GM23338 (cell line): Measurements from ENCODE around the gene EGLN3. TPM values are rescaled to one million over a fixed set of nuclear protein-coding genes. Genes with fewer than 3 reads are reported as not detected.

Experiments
- ATAC-seq: fragments of 200-7000 bp; cut with Tn5 transposase; 3 replicates; pipeline ENCODE4 v1.9.1; 2020
- DNase-seq: peaks from one replicate; pipeline ENCODE4 v3.0.0-alpha.2; 2015; ENCODE audit warnings: low spot score
- H2AFZ ChIP-seq: fragments of 200-600 bp; sonication (generic); 2 replicates; pipeline ENCODE4 v1.8.0; 2016; ENCODE audit warnings: antibody characterized with exemption, mild to moderate bottlenecking, moderate library complexity
- H3F3A ChIP-seq: fragments of 200-600 bp; sonication (generic); replicated peaks from 2 replicates; pipeline ENCODE4 v1.8.0; 2017; ENCODE audit warnings: antibody characterized with exemption, mixed run types, low read depth
- H3K27ac ChIP-seq: fragments of 200-600 bp; sonication (generic); 2 replicates; pipeline ENCODE4 v1.6.1; 2016; ENCODE audit warnings: low read depth
- H3K27me3 ChIP-seq: fragments of 200-600 bp; sonication (generic); 2 replicates; pipeline ENCODE4 v1.8.0; 2016; ENCODE audit warnings: mild to moderate bottlenecking, mixed run types, moderate library complexity; ENCODE audit not compliant: insufficient read depth
- H3K36me3 ChIP-seq: fragments of 200-600 bp; sonication (generic); 2 replicates; pipeline ENCODE4 v1.8.0; 2016; ENCODE audit warnings: mild to moderate bottlenecking; ENCODE audit not compliant: insufficient read depth
- H3K4me1 ChIP-seq: fragments of 200-600 bp; sonication (generic); 2 replicates; pipeline ENCODE4 v1.8.0; 2016; ENCODE audit warnings: mild to moderate bottlenecking, moderate library complexity; ENCODE audit not compliant: insufficient read depth
- H3K4me2 ChIP-seq: fragments of 200-600 bp; sonication (generic); 2 replicates; pipeline ENCODE4 v1.7.1; 2017; ENCODE audit warnings: mixed run types
- H3K4me3 ChIP-seq: fragments of 200-600 bp; sonication (generic); 2 replicates; pipeline ENCODE4 v1.6.1; 2016; ENCODE audit warnings: mixed run types
- H3K79me2 ChIP-seq: fragments of 200-600 bp; sonication (generic); replicated peaks from 2 replicates; pipeline ENCODE4 v1.8.0; 2017; ENCODE audit warnings: mild to moderate bottlenecking; ENCODE audit not compliant: insufficient read depth
- H3K9me2 ChIP-seq: fragments of 200-600 bp; sonication (generic); 2 replicates; pipeline ENCODE4 v1.8.0; 2017; ENCODE audit not compliant: insufficient read depth
- H4K20me1 ChIP-seq: fragments of 200-600 bp; sonication (generic); replicated peaks from 2 replicates; pipeline ENCODE4 v1.8.0; 2017; ENCODE audit warnings: mild to moderate bottlenecking; ENCODE audit not compliant: insufficient read depth
- H3K27ac Mint-ChIP-seq: 2 replicates; pipeline ENCODE4 v1.8.0; 2020; ENCODE audit warnings: inconsistent platforms, mild to moderate bottlenecking, moderate library complexity, mixed read lengths
- H3K27me3 Mint-ChIP-seq: 3 replicates; pipeline ENCODE4 v1.8.0; 2022; ENCODE audit warnings: low read depth, mild to moderate bottlenecking, moderate library complexity, mixed read lengths, inconsistent platforms; ENCODE audit not compliant: insufficient read depth, poor library complexity
- H3K36me3 Mint-ChIP-seq: 3 replicates; pipeline ENCODE4 v1.8.0; 2021; ENCODE audit warnings: low read depth, mild to moderate bottlenecking, inconsistent platforms, moderate library complexity, mixed read lengths
- H3K4me1 Mint-ChIP-seq: 3 replicates; pipeline ENCODE4 v1.8.0; 2020; ENCODE audit warnings: mild to moderate bottlenecking, inconsistent platforms, mixed read lengths
- H3K4me3 Mint-ChIP-seq: 3 replicates; pipeline ENCODE4 v1.8.0; 2021; ENCODE audit warnings: moderate library complexity, mild to moderate bottlenecking, inconsistent platforms, mixed read lengths
- H3K9me3 Mint-ChIP-seq: 3 replicates; pipeline ENCODE4 v1.8.0; 2020; ENCODE audit warnings: moderate library complexity, mild to moderate bottlenecking, inconsistent platforms, mixed read lengths
- CREB1 ChIP-seq: fragments of 250-450 bp; sonication (Bioruptor Pico); IDR thresholded peaks from 2 replicates; pipeline ENCODE4 v1.5.0; 2020; ENCODE audit warnings: low read depth, mild to moderate bottlenecking, moderate library complexity
- CTCF ChIP-seq, 2 experiments: fragments of 200-600 bp in 1 of 2; sonication (generic) in 1 of 2; conservative IDR thresholded peaks; 2 replicates each; pipeline versions ENCODE4 v1.5.1 to v1.6.1; 2016 to 2017; ENCODE audit warnings: antibody characterized with exemption in 2 of 2, low read depth in 2 of 2, mild to moderate bottlenecking in 2 of 2, moderate library complexity in 1 of 2
- ETS1 ChIP-seq: IDR thresholded peaks from 2 replicates; pipeline ENCODE4 v1.6.1; 2016; ENCODE audit warnings: antibody characterized with exemption
- EZH2 ChIP-seq: fragments of 200-600 bp; sonication (generic); IDR thresholded peaks from one replicate; pipeline ENCODE4 v1.8.0; 2017; ENCODE audit warnings: antibody characterized with exemption, mild to moderate bottlenecking, low read depth; ENCODE audit not compliant: unreplicated experiment
- EZH2phosphoT487 ChIP-seq: fragments of 200-600 bp; sonication (generic); IDR thresholded peaks from one replicate; pipeline ENCODE4 v1.8.1; 2018; ENCODE audit warnings: antibody characterized with exemption; ENCODE audit not compliant: unreplicated experiment
- JUNB ChIP-seq: IDR thresholded peaks from one replicate; pipeline ENCODE4 v1.6.1; 2016; ENCODE audit warnings: antibody characterized with exemption; ENCODE audit not compliant: unreplicated experiment
- NANOG ChIP-seq: IDR thresholded peaks from 2 replicates; pipeline ENCODE4 v1.6.1; 2016; ENCODE audit warnings: antibody characterized with exemption, borderline replicate concordance
- POLR2AphosphoS5 ChIP-seq: IDR thresholded peaks from 2 replicates; pipeline ENCODE4 v1.6.1; 2016; ENCODE audit warnings: antibody characterized with exemption, low read depth
- REST ChIP-seq: IDR thresholded peaks from one replicate; pipeline ENCODE4 v1.6.1; 2018; ENCODE audit warnings: antibody characterized with exemption; ENCODE audit not compliant: unreplicated experiment
- STAT1 ChIP-seq: IDR thresholded peaks from one replicate; pipeline ENCODE4 v1.6.1; 2016; ENCODE audit warnings: antibody characterized with exemption; ENCODE audit not compliant: unreplicated experiment
- ZNF114 ChIP-seq: fragments of 250-450 bp; sonication (Bioruptor Pico); IDR thresholded peaks from 2 replicates; pipeline ENCODE4 v1.5.0; 2020; ENCODE audit warnings: mild to moderate bottlenecking, moderate library complexity
- ZNF331 ChIP-seq: fragments of 250-450 bp; sonication (Bioruptor Pico); IDR thresholded peaks from 2 replicates; pipeline ENCODE4 v1.5.0; 2020; ENCODE audit warnings: low read depth, mild to moderate bottlenecking, moderate library complexity
- ZNF462 ChIP-seq: fragments of 250-450 bp; sonication (Bioruptor Pico); IDR thresholded peaks from 2 replicates; pipeline ENCODE4 v1.5.0; 2020; ENCODE audit warnings: mild to moderate bottlenecking, moderate library complexity
- polyA plus RNA-seq: library from polyadenylated mRNA; unstranded; fragments of >200 nt; fragmentation: Nextera tagmentation; extraction: Ambion mirVana; gene quantifications from 2 replicates; pipeline ENCODE4 v1.2.1, GENCODE V29; 2016
- total RNA-seq: library from RNA; depleted of rRNA; stranded (reverse); fragments of >200 nt; shearing (Covaris generic); gene quantifications from 2 replicates; pipeline ENCODE4 v1.2.3, GENCODE V29; 2014

The EGLN3 gene
- total and polyA plus RNA-seq, 2 experiments from 2014 or later, result 26.8 to 42.9 TPM

- H3K4me3 ChIP-seq, result no peak overlapping the region
- no peak overlapping the region for H3K27ac Mint-ChIP-seq
- ATAC-seq (no peak), DNase-seq (no peak)
- no peak overlapping the region for H3K4me2 ChIP-seq
- no peak overlapping the region for H3K4me3 Mint-ChIP-seq
- no peaks in the 10 kb centered on the region for H3F3A ChIP-seq
- no peaks in the 10 kb centered on the region for H3K4me1 ChIP-seq
- no peaks in the 10 kb centered on the region for H3K36me3 ChIP-seq
- peaks cover 12% of the 10 kb centered on the region; the same call in 2 of the 3 replicates for H3K36me3 Mint-ChIP-seq
- no peaks in the 10 kb centered on the region for H3K27me3 Mint-ChIP-seq
- H3K79me2 ChIP-seq, result no peaks in the 10 kb centered on the region
- H3K27ac ChIP-seq, result no peak overlapping the region
- no peak overlapping the region for H2AFZ ChIP-seq
- no peaks in the 10 kb centered on the region for H3K9me2 ChIP-seq
- no peak for TF ChIP-seq ZNF462 (CRISPR knock-in tag)
- TF ChIP-seq JUNB, result no peak
- TF ChIP-seq POLR2AphosphoS5, result no peak
- TF ChIP-seq REST, result no peak
- no peak for TF ChIP-seq EZH2phosphoT487
- no peak for TF ChIP-seq CTCF (conservative IDR thresholded peaks at IDR 0.05; ENCODE audit: low read depth in 2 of 2)
- TF ChIP-seq STAT1, result no peak
- TF ChIP-seq ZNF331, result no peak
- no peak for TF ChIP-seq CREB1 (CRISPR knock-in tag)
- no peak for TF ChIP-seq ETS1
- no peak for TF ChIP-seq ZNF114 (CRISPR knock-in tag)
- TF ChIP-seq NANOG, result no peak
- no peak for TF ChIP-seq EZH2
- H3K9me3 Mint-ChIP-seq, result peaks cover 25% of the 10 kb centered on the region
- no peaks in the 10 kb centered on the region for H3K4me1 Mint-ChIP-seq
- H3K27me3 ChIP-seq, result no peaks in the 10 kb centered on the region
- H4K20me1 ChIP-seq, result no peaks in the 10 kb centered on the region
Measured at GRCh38 chr14:33987565-33988080, 36.7 kb upstream of the EGLN3 start.
